ENCODE results near the gene MRPL45. TPM values are rescaled to one million over a fixed set of nuclear protein-coding genes. Genes with fewer than 3 reads are reported as not detected.

Gene MRPL45
- total RNA-seq, 1 donor from 2014 or later: 47.1 TPM

- H3K9me3 Mint-ChIP-seq: no peaks in the 10 kb centered on the region
- DNase-seq (ENCODE audit: extremely low spot score, unreplicated experiment): no peak
- no peak overlapping the region for H3K27ac Mint-ChIP-seq
- H3K36me3 Mint-ChIP-seq: peaks cover 4% of the 10 kb centered on the region
- peaks cover 13% of the 10 kb centered on the region for H3K4me1 Mint-ChIP-seq (ENCODE audit: unreplicated experiment)
- TF ChIP-seq CTCF (conservative IDR thresholded peaks at IDR 0.05): no peak
- H3K27me3 Mint-ChIP-seq: peaks cover 4% of the 10 kb centered on the region
- H3K4me3 Mint-ChIP-seq: no peak overlapping the region
Observed at GRCh38 chr17:38326996-38327792, 30.2 kb downstream of the MRPL45 start.

- no peak overlapping the region for H3K4me3 Mint-ChIP-seq
- H3K27ac Mint-ChIP-seq: no peak overlapping the region
- H3K4me1 Mint-ChIP-seq (ENCODE audit: unreplicated experiment): peaks cover 13% of the 10 kb centered on the region
- no peaks in the 10 kb centered on the region for H3K36me3 Mint-ChIP-seq
- peaks cover 4% of the 10 kb centered on the region for H3K27me3 Mint-ChIP-seq
- no peak for TF ChIP-seq CTCF (conservative IDR thresholded peaks at IDR 0.05)
- no peak for DNase-seq (ENCODE audit: extremely low spot score, unreplicated experiment)
- H3K9me3 Mint-ChIP-seq: no peaks in the 10 kb centered on the region
Observed at GRCh38 chr17:38327936-38328335, 31.0 kb downstream of the MRPL45 start.

GRCh38 chr17:38328620-38329019 is 31.7 kb downstream of the MRPL45 start:
- Mint-ChIP-seq H3K27me3 (peaks cover 6% of the 10 kb centered on the region), H3K4me3 (no peak overlapping the region), H3K9me3 (no peaks in the 10 kb centered on the region), H3K4me1 (ENCODE audit: unreplicated experiment) (peaks cover 13% of the 10 kb centered on the region), H3K27ac (no peak overlapping the region), H3K36me3 (no peaks in the 10 kb centered on the region)
- TF ChIP-seq CTCF (conservative IDR thresholded peaks at IDR 0.05): no peak
- DNase-seq (ENCODE audit: extremely low spot score, unreplicated experiment): no peak

- Mint-ChIP-seq H3K4me1 (ENCODE audit: unreplicated experiment) (peaks cover 9% of the 10 kb centered on the region), H3K27me3 (peaks cover 11% of the 10 kb centered on the region), H3K9me3 (no peaks in the 10 kb centered on the region), H3K36me3 (no peaks in the 10 kb centered on the region), H3K4me3 (no peak overlapping the region), H3K27ac (no peak overlapping the region)
- DNase-seq (ENCODE audit: extremely low spot score, unreplicated experiment): no peak
- TF ChIP-seq CTCF (conservative IDR thresholded peaks at IDR 0.05): no peak
Observed at GRCh38 chr17:38329284-38329683, 32.3 kb downstream of the MRPL45 start.

- H3K4me1 Mint-ChIP-seq (ENCODE audit: unreplicated experiment): peaks cover 5% of the 10 kb centered on the region
- H3K27me3 Mint-ChIP-seq: peaks cover 11% of the 10 kb centered on the region
- no peak for TF ChIP-seq CTCF (conservative IDR thresholded peaks at IDR 0.05)
- H3K9me3 Mint-ChIP-seq: no peaks in the 10 kb centered on the region
- H3K27ac Mint-ChIP-seq: no peak overlapping the region
- H3K4me3 Mint-ChIP-seq: no peak overlapping the region
- no peak for DNase-seq (ENCODE audit: extremely low spot score, unreplicated experiment)
- H3K36me3 Mint-ChIP-seq: no peaks in the 10 kb centered on the region
Observed at GRCh38 chr17:38329808-38330730, 33.1 kb downstream of the MRPL45 start.

Measured in type B pancreatic cell (in vitro differentiated cells).